Panc1 (cell line): Measurements from ENCODE around the gene IFITM2. TPM values are rescaled to one million over a fixed set of nuclear protein-coding genes. Genes with fewer than 3 reads are reported as not detected.
A peak's percentile ranks its signal among the peaks of the same experiment; 100 is the strongest.

Experiments used
- ATAC-seq: fragments of 200-7000 bp; cut with Tn5 transposase; 2 replicates; pipeline ENCODE4 v1.9.1; 2020; ENCODE audit warnings: mild to moderate bottlenecking, moderate library complexity
- BruUV-seq: library from RNA; stranded (reverse); fragments of 400-500 nt; replicated peaks from 2 replicates; lab custom pipeline; 2021; lab: Mats Ljungman, UMichigan
- CTCF ChIA-PET: fragments of 300-600 bp; sonication (Branson Sonifier 250); formaldehyde crosslinking; loops from one replicate; lab custom pipeline; 2022; ENCODE audit warnings: antibody characterized with exemption; lab: Charles Lee
- POLR2A ChIA-PET: fragments of 300-600 bp; sonication (Branson Sonifier 250); formaldehyde crosslinking; loops from one replicate; lab custom pipeline; 2022; ENCODE audit warnings: antibody characterized with exemption; lab: Charles Lee
- DNase-seq: peaks from one replicate; pipeline ENCODE4 v3.0.0-alpha.2; 2010; ENCODE audit warnings: low read depth, low spot score
- H3K27ac ChIP-seq: 2 replicates; pipeline ENCODE4 v1.5.1; 2011; ENCODE audit warnings: mild to moderate bottlenecking, low read length, inconsistent platforms
- H3K27me3 ChIP-seq: fragments of 200-500 bp; sonication (Bioruptor generic); 2 replicates; pipeline ENCODE4 v1.6.0; 2014; ENCODE audit warnings: low read length, inconsistent platforms; ENCODE audit not compliant: control insufficient read depth, insufficient read depth
- H3K36me3 ChIP-seq: fragments of 200-500 bp; sonication (Bioruptor generic); 2 replicates; pipeline ENCODE4 v1.5.1; 2014; ENCODE audit warnings: inconsistent platforms, mild to moderate bottlenecking, low read length, moderate library complexity; ENCODE audit not compliant: control insufficient read depth, insufficient read depth
- H3K4me1 ChIP-seq: 2 replicates; pipeline ENCODE4 v1.5.1; 2011; ENCODE audit warnings: inconsistent platforms, mild to moderate bottlenecking, low read length, moderate library complexity; ENCODE audit not compliant: control insufficient read depth, insufficient read depth
- H3K4me3 ChIP-seq, 2 experiments: 2 replicates each; pipeline ENCODE4 v1.5.1; 2011 to 2012; ENCODE audit warnings: low read depth in 2 of 2, low read length in 2 of 2, mild to moderate bottlenecking in 2 of 2, inconsistent platforms in 1 of 2, moderate library complexity in 1 of 2
- H3K9me3 ChIP-seq: fragments of 200-500 bp; sonication (Bioruptor generic); 2 replicates; pipeline ENCODE4 v1.5.1; 2014; ENCODE audit warnings: low read depth, mild to moderate bottlenecking, inconsistent platforms, low read length, moderate library complexity; ENCODE audit not compliant: control insufficient read depth, insufficient read depth
- CTCF ChIP-seq: fragments of 450-650 bp; IDR thresholded peaks from 2 replicates; pipeline ENCODE4 v1.5.1; 2017; ENCODE audit warnings: mild to moderate bottlenecking
- POLR2AphosphoS5 ChIP-seq: IDR thresholded peaks from 2 replicates; pipeline ENCODE4 v1.6.1; 2012; ENCODE audit warnings: mild to moderate bottlenecking, low read depth, low read length, moderate library complexity
- REST ChIP-seq, 2 experiments: IDR thresholded peaks; 2 replicates each; pipeline ENCODE4 v1.6.1; 2011 to 2012; ENCODE audit warnings: low read depth in 2 of 2, control low read depth in 1 of 2, low read length in 1 of 2, mild to moderate bottlenecking in 1 of 2, moderate library complexity in 1 of 2; ENCODE audit not compliant: insufficient read depth in 1 of 2
- SIN3A ChIP-seq: IDR thresholded peaks from 2 replicates; pipeline ENCODE4 v1.6.1; 2012; ENCODE audit warnings: low read depth, mild to moderate bottlenecking, low read length, moderate library complexity, borderline replicate concordance; ENCODE audit not compliant: insufficient read depth
- TCF7L2 ChIP-seq: IDR thresholded peaks from 2 replicates; pipeline ENCODE4 v1.6.1; 2011; ENCODE audit warnings: mild to moderate bottlenecking, low read depth, low read length, inconsistent platforms
- in situ Hi-C: cut with HindIII; loops from 2 replicates; pipeline ENCODE4 v1.10.0; 2016; ENCODE audit warnings: low sequenced_read_pairs, low pct_unique_long_range_greater_than_20kb
- intact Hi-C: fragments of 100-400 bp; cut with micrococcal nuclease; formaldehyde crosslinking; loops from one replicate; pipeline ENCODE4 v1.10.0; 2022; ENCODE audit not compliant: unreplicated experiment
- total RNA-seq: library from RNA; stranded (reverse); gene quantifications from one replicate; pipeline ENCODE4 v1.2.1, GENCODE V29; 2021; ENCODE audit not compliant: unreplicated experiment

The IFITM2 gene
- total RNA-seq, 1 experiment from 2014 or later, result 183 TPM

DNA sequence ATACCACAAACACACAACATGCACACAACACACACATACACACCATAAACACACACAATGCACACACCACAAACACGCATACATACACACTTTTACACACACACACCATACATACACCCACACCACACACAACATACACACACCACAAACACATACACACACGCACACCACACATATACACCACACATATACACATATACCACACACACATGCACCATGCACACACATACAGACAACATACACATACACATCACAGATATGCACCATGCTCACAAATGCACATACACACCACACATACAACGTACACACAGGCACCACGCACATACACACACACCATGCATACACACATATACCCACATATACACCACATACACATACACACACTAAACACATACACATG is 50.0 kb downstream of the IFITM2 start:
- DNase-seq (no peak), ATAC-seq (no peak)
- no peaks in the 10 kb centered on the region for H3K27me3 ChIP-seq
- no peak for TF ChIP-seq POLR2AphosphoS5
- TF ChIP-seq CTCF, result no peak
- no peak for TF ChIP-seq TCF7L2
- no peak for TF ChIP-seq REST (IDR thresholded peaks at IDR 0.05; ENCODE audit: insufficient read depth in 1 of 2, low read depth in 2 of 2, low read length in 1 of 2)
- TF ChIP-seq SIN3A, result no peak
- in situ Hi-C loops, result no loop called here
- ChIA-PET POLR2A (no interaction called here), CTCF (no interaction called here)
- BruUV-seq, result TSS peak; percentile 93
- no peak overlapping the region for H3K4me3 ChIP-seq
- no peaks in the 10 kb centered on the region for H3K9me3 ChIP-seq
- H3K27ac ChIP-seq, result no peak overlapping the region
- H3K4me1 ChIP-seq, result peaks cover 27% of the 10 kb centered on the region
- intact Hi-C loops, result loop anchor here (5.0 to 10.0 kb wide), 2 partner anchors 50 to 143 kb away; partner anchors contain the start of gene IFITM2
- H3K36me3 ChIP-seq, result no peaks in the 10 kb centered on the region

DNA sequence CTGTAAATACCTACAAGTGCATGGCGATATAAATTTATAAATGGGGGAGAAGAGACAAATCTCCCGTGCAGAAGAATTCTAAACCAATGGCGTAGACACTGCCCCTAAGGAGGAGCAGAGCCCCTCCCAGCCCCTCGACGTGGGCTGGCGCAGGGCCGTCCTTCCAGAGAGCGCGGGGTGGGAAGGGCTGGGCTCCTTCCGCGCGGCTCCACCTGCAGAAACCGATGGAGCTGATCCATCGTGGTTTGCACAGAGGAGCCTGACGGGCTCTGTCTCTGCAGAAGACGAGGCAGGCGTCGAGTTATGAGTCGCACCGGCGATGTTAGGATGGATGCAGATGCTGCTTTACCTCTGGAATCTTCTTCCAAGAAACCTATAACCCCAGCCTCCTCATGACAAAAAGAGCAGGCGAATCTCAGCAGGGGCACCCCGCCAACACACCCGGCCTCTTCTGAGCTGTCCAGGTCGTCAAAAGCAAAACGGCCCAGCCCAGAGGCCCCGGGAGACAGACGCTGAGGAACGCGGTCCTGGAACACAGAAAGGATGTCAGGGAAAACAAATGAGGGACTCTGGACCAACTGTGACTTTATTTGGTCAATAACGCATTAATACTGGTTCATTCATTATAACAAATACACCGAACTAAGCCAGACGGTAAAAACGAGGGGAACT is 50.6 kb downstream of the IFITM2 start:
- BruUV-seq, result no TSS peak
- H3K27me3 ChIP-seq, result no peaks in the 10 kb centered on the region
- intact Hi-C loops, result loop anchor here (5.0 to 10.0 kb wide), 2 partner anchors 51 to 143 kb away; partner anchors contain the start of gene IFITM2
- TF ChIP-seq POLR2AphosphoS5 (no peak; the same call in 1 of the 2 replicates), REST (IDR thresholded peaks at IDR 0.05; ENCODE audit: insufficient read depth in 1 of 2, low read depth in 2 of 2, low read length in 1 of 2) (no peak), CTCF (no peak), TCF7L2 (no peak), SIN3A (no peak)
- H3K9me3 ChIP-seq, result no peaks in the 10 kb centered on the region
- DNase-seq, result no peak
- H3K36me3 ChIP-seq, result no peaks in the 10 kb centered on the region
- H3K4me3 ChIP-seq, result no peak overlapping the region
- in situ Hi-C loops, result no loop called here
- H3K4me1 ChIP-seq, result peaks cover 21% of the 10 kb centered on the region
- no peak for ATAC-seq
- ChIA-PET CTCF (no interaction called here), POLR2A (no interaction called here)
- no peak overlapping the region for H3K27ac ChIP-seq
